RCC 7860 (cell line): ENCODE results near the gene BCL7B.
"Not testable (repeated sequence)": the region's sequence is repeated elsewhere in the genome, so short reads cannot be mapped to it uniquely, and the experiment has no call there.

Experiments used
- DNase-seq: peaks from one replicate; pipeline ENCODE4 v3.0.0-alpha.2; 2015; ENCODE audit warnings: low spot score
- FAIRE-seq: peaks from 2 replicates; lab custom pipeline; 2012; peaks lifted over from hg19 to GRCh38; lab: Jason Lieb, UNC

Gene BCL7B

DNA sequence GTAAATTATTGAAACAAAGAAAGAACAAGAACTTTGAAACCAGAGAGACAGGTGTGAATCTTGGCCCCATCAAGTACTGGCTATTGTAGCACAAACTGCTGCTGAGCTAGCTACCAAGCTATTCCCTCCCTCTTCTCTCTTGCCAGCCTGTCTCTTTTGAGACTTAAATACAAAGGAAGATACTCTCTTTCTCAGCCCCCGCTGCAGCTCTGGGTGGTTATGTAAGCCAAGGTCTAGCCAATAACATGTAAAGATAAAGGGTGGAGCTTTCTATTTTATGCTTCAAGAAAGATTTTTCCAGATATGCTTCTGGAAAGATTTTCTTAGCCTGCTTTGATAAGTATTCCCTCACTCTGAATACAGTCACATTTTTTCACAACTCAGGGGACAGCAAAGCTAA is 52.6 kb downstream of the BCL7B start:
- no peak for DNase-seq

DNA sequence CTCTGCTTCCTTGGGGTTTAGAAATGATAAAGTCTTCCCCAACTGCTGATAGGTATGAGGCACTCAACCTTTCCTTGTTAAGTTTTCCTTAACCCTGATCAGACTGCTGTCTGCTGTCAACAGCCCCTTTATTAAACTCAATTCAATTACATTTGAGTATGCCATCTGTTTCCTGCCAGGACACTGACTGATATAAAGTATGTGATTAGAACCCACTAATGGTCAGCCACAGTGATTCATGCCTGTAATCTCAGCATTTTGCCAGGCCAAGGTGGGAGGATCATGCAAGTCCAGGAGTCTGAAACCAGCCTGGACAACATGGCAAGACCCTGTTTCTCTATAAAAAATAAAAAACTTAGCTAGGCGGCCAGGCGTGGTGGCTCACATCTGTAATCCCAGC is 53.5 kb downstream of the BCL7B start:
- no peak for DNase-seq
- FAIRE-seq: no peak

More for the DNA sequence above, 52.6 kb downstream of the BCL7B start:
- no peak for FAIRE-seq

DNA sequence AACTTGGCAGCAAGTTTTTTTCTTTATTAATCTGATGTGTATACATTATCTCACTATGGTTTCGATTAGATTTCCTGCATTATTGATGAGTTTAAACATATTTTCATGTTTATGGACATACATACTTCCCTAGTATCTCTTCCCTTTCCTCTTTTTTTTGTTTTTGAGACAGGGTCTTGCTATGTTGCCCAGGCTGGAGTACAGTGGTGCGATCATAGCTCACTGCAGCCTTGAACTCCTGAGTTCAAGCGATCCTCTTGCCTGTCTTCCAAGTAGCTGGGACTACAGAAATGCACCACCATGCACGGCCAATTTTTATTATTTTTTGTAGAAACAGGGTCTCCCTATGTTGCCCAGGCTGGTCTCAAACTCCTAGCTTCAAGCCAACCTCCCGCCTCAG is 54.3 kb downstream of the BCL7B start:
- DNase-seq: no peak
- FAIRE-seq: no peak

DNA sequence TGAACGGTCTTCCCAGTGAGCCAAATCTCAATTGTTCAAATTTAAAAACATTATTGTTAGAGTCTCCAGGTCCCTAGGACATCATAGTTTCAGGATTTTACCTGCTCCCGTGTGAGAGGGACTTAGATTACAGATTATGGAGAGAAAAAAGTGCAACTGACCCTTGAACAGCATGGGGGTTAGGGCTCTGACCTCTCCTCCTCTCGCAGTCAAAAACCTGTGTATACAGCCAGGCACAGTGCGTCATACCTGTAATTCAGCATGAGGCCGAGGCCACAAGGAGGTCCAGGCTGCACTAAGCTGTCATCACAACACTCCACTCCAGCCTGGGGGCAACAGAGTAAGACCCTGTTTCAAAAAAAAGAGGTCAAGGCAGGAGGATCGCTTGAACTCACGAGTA is 60.9 kb downstream of the BCL7B start:
- DNase-seq: no peak
- FAIRE-seq: no peak

DNA sequence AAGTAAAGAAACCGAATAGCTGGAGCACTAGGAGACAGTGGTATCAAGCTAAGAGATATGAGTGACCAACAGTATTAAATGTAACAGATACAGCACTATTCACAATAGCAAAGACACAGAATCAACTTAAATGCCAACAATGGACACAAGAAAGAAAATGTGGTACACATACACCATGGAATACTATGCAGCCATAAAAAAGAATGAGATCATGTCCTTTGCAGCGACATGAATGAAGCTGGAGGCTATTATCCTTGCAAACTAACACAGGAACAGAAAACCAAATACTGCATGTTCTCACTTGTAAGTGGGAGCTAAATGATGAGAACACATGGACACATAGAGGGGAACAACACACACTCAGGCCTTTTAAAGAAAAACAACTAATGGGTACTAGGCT is 62.0 kb downstream of the BCL7B start:
- not testable (repeated sequence) for FAIRE-seq, DNase-seq

DNA sequence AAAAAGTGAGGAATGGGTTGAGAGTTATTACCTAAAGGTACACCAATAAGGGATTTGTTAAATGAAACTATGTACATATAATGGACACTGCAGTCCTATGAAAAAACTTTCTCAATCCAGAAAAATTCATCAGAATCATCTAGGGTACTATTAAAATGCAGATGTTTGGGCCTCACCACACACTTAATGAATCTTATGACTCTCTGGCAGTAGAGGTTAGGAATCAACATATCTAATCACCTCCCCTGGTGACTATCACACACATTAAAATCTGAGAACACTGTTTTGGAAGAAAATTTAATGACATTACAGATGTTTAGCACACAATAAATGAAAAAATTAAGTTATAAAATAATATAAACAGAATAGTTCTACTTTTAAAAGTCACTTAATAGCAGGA is 67.5 kb downstream of the BCL7B start:
- DNase-seq (no peak), FAIRE-seq (no peak)

DNA sequence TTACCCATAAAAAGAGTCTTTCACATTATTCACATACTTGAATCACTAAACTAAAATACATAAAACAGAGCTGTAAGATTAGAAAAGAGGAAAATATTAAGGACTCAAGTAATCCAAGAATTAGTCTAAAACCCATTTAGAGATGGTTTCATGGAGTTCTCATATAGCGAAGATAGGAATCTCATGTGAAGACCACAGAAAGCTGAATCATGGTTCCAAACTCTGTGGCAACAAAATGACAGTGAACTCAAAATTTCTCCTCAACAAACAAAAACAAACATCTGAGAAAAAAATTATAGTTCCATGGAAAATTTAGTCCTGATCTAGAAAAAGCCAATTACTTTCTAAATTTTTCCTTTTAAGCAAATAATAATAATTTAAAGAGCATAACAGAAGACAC is 70.0 kb downstream of the BCL7B start:
- FAIRE-seq (peak; percentile 4), DNase-seq (no peak)
